Brain pericyte (primary cell): ENCODE data around the gene FOXP2.
"Not testable (repeated sequence)": the region's sequence is repeated elsewhere in the genome, so short reads cannot be mapped to it uniquely, and the experiment has no call there.

Experiments
- DNase-seq: peaks from one replicate; pipeline ENCODE4 v3.0.0-alpha.2; 2012; ENCODE audit warnings: low read depth, low spot score

Gene FOXP2

DNA sequence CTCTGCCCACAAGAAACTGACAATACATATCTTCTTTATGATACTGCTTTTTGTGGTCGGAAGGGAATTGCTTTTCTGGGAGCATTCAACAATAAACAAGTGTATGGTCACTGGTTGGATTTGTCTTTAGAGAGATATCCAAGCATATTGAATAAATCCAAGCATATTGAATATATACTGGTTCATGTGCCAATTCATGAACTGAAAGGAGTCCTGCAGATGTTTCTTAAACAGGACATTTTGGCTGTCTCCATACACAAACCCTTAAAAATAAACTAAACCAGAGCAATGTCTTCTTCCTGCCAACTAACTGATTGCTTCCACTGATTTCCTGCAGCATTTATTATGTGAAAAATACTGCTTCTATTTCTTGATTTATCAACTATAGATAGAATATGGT is 173.9 kb downstream of the FOXP2 start:
- DNase-seq, result no peak

DNA sequence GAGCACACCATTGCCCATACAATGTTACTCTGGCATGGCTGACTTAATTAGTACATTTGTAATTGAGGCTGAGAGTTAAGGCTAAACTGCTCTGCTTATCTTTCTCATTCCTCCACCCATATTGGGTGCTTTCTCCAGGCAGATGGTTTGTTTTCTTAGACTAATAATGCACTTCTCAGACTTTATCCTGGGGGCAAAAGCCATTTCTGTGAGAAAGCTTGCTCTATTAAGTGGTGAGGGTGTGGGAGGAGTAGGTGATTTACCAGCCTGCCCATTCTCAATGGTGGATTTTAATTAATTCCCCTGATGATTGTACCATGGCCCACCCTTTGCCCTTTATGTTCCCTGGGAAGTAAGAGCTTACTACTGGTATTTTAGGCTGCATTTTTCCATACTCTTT is 174.8 kb downstream of the FOXP2 start:
- no peak for DNase-seq

DNA sequence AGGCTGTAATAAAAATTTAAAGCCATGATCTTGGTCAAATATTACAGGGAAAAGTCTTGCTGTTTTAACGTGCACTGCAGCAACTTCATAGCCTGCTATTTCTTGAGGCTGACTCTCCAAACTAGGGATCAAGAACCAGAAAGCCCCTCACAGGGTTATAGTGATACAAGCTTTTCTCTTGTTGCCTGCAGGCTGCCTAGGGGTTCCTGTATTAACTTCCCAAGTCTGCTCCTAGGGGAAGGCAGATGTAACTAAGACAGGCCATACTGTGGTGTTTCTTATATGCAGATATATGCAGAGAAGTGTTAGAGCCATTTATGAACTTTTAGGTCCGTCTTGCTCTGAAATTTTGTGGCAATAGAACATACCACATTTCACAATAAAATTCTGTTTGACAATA is 175.7 kb downstream of the FOXP2 start:
- no peak for DNase-seq

DNA sequence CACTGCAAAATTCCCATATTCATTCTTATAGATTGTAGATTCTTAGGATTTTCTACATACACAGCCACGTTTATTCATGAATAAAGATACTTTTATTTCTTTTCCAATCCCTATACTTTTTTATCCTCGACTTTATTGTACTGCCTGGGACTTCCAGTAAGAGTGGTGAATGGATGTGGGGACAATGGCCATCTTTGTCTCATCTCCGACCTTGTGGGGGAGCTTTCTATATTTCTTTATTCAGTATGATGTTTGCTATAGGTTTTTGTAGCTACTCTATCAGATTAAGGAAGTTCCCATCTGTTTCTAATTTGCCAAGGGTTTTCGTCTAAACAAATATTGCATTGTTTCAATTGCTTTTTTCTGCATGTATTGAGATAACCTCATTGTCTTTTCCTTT is 184.3 kb downstream of the FOXP2 start:
- DNase-seq, result no peak

DNA sequence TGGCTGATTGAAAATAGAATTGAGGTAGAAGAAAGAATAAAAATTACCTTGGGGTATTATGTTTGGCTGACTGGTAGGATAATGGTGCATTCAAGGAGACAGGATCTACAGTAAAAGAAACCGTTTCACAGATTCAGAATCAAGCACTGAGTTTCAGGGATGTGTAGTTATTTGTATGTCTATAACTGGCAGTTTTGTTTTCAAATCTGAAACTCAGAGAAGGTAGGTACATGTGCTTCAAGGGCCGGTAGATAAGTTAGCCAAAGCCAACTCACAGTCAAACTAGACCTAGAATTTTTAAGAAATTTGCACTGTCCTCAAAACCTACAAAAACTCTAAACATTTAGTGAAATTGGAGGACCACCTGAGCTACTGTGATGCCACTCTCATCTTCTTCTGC is 191.5 kb downstream of the FOXP2 start:
- no peak for DNase-seq

DNA sequence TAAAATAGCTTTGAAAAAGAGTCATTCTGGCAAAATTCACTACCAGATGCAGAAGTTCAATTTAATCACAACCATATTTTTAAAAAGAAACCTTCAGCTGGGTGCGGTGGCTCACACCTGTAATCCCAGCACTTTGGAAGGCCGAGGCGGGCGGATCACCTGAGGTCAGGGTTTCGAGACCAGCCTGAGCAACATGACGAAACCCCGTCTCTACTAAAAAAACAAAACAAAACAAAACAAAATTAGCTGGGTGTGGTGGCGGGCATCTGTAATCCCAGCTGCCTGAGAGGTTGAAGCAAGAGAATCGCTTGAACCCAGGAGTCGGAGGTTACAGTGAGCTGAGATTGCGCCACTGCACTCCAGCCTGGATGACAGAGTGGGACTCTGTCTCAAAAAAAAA is 194.2 kb downstream of the FOXP2 start:
- not testable (repeated sequence) for DNase-seq

DNA sequence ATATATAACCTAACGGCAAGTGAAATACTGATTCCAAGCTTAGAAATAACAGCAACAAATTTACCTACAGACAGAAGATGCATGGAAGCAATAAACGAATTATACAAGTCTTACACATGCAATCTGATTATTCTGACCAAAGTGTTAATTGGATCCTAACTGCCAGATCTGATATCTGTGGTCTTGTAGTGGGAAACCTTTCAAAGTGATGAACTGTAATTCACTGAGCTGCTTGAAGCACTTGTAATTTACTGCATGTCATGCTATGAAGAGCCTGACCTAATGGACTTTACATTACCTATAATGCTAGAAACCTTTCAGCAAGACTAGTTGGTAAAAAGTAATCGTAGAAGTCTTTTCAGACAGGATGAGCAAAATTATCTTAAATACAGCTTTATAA is 205.6 kb downstream of the FOXP2 start:
- no peak for DNase-seq

DNA sequence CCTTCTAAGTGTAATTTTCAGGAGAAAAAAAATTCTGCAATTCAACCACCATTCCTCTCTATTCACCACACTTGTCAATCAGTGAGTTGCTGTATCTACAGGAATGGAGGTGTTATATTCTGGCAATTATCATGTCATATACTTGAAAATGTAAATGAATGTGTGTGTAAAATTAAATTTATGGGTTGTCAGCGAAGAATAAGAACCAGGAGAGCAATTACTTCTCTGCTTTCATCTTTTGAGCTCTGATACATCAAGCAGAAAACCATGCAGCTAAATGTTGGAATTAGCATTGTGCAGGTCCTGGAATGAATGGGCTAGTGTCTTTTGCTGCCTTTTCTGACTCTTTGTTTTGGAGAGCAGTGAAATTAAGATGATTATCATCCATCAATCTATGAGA is 207.6 kb downstream of the FOXP2 start:
- no peak for DNase-seq

DNA sequence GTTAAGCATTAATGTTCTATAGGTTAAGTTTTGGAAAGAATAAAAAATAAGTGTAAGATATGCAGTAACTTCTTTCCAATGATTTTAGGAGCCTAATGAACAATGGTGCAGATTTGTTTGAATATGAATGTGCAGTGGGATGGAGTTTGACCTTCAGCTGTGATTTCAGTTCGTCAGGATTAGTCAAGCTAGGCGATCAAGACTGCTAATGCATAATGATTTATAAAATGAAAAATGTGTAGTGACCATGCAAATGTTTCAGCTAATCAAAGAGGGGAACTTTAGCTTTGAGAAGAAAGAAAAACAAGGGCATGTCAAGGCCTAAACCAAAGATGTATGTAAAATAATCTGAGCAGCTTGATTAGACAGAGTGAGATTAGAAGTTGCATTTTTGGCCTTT is 208.5 kb downstream of the FOXP2 start:
- no peak for DNase-seq

DNA sequence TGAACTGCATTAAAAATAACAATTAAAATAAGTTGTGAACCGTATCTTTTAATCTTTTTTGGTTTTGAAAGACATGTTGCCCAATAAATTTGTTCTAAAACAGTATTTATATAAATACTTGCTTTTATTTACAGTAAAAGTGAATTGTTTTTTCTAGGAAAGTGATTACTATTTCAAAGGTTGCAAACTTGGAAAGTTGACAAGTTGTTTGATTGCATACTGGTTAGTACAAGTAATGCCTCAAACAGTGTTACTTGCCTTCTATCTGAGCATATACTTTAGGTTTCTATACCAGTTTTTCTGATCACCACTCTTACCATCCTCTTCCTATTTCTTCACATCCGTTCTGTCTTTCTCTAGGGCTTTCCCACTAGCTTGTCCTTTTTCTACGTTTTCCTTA is 212.6 kb downstream of the FOXP2 start:
- DNase-seq, result no peak

DNA sequence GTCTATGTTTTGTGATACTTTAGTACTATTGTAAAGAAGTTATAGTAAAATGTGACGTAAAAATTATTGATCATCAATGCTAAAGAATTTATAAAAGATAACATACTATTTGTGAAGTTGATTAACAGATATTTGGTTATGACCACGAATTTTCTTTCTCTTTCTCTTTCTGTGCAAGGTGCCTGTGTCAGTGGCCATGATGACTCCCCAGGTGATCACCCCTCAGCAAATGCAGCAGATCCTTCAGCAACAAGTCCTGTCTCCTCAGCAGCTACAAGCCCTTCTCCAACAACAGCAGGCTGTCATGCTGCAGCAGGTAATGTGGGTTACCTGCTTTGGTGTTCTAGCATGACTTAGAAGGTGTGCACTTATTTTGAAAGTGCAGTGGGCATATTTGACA is 213.7 kb downstream of the FOXP2 start:
- DNase-seq, result no peak

DNA sequence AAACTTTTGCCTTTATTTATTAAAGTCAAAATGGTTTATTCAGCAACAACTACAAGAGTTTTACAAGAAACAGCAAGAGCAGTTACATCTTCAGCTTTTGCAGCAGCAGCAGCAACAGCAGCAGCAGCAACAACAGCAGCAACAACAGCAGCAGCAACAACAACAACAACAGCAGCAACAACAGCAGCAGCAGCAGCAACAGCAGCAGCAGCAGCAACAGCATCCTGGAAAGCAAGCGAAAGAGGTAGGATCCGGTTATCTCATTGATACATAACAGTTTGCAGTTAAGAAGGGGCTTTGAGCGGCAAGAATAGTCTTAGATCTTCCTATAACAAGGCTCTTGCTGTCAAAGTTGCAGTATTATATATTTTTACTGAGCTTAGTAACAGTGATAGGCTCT is 215.1 kb downstream of the FOXP2 start:
- DNase-seq, result no peak

DNA sequence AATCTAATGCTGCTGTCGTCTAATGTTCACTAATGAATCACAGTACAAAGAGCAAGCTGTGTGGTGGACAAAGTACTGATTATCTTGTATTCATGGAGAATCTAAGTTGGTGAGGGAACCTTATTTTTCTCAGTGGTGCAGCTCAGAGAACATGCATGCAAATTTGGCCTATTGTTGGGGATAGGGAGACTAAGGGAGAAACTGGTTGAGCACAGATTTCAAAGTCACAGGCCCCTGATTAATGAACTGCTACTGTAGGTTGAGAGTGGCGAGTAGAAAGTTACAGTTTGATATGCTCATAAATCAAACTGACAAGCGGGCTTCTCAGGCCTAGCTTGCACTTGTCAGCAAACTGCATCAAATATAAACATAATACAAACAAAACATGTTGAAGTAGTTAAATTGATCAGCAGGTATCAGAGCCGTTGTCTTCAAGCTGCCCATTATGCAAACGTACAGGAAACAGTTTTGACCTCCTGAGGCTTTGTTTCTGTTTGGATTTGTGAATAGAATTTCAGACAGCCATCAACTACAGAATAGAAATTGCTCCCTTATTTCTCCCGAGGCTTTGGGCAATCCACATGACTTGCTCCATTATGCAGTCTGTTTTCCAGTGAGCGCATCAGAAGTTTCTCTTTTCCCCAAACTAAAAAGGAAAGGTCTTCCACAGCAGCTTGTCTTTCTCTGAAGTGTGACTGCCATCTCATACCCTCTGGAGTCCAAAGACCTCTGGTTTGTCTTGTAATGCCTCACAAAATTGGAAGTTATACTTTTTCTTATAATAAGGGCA is 215.8 kb downstream of the FOXP2 start:
- DNase-seq, result no peak

DNA sequence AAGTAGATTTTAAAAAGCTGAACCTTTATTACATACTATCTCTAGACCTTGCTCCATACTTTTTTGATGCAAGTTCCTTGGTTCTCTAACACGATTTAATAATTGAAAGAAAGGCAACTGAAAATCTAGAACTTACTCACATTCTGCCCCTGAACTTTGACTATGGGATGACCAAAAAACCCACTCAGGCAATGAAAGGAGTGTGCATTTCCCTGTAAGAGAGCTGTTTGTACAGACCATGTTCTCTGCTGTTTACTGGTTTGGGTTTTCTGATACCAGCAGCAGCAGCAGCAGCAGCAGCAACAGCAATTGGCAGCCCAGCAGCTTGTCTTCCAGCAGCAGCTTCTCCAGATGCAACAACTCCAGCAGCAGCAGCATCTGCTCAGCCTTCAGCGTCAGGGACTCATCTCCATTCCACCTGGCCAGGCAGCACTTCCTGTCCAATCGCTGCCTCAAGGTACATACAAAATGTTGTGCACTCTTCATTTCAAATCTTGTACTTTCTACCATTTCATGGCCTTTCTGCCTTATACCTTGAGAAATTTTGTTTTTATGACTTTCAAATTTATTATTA is 216.7 kb downstream of the FOXP2 start:
- DNase-seq, result no peak

DNA sequence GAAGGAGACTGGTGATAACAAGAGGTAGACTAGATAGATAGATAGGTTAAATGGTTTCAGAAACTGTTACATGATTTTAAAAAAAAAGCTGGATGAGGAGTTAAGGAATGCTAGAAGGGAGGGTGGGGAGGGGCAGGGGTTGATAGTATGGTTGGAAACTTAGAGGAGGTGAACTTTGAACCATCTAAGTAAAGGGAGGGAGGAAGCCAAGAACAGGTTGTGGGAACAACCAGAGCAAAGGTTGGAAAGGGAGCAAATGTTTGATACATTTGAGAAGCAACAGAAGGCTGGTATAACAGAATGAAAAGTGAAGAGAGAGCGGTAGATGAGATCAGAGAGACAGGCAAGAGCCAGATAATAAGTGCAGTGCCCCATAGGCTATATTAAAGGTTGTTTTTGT is 224.8 kb downstream of the FOXP2 start:
- no peak for DNase-seq

DNA sequence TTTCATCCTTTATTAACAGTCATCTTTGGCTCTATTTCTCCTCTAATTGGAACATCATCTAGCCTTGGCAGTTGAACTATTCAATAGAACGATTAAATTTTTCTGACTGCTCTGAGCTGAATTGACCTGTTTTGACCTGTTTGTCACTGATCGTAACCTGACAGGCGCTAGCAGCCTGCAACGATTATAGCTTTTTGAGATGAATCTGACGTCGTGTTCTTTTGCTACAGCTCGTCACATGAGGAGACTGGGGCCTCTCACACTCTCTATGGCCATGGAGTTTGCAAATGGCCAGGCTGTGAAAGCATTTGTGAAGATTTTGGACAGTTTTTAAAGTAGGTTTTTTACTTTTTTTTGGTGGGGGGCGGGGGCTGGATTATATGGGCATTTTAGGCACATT is 229.8 kb downstream of the FOXP2 start:
- no peak for DNase-seq

DNA sequence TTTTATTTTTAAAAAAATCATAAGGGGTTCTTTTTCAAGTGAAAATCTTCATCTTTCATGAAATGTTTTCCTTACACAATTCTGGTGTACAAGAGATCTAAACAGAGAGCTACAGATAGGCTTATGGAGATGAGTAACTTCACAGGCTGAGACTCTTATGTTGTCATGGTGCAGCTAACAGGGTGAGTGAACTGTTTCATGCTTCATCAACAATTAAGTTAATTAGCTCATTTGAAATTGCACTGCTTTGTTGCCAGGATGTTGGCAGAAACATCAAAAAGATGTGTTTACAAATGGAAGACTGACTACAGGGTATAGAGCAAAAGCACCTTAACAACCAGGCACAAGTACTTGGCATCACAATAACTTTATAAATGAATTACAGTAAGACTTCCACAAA is 230.8 kb downstream of the FOXP2 start:
- DNase-seq, result no peak

DNA sequence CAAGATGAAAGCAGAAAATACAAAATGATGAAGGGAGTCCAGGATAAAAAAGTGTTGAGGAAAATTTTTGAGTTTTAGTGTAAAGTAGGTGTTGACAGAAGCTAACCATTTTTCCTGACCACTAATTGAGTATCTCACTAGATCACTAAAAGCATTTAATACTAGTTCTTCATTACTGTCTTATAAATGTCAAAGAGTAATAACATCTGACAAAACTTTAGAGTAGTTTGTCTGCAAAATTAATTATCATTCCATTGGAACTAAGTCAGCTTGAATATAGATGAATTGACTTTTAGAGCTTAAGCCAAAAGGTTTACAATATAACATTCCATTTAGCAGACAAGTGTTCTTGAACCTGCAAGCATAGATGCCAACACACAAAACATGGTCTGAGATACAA is 232.9 kb downstream of the FOXP2 start:
- no peak for DNase-seq

DNA sequence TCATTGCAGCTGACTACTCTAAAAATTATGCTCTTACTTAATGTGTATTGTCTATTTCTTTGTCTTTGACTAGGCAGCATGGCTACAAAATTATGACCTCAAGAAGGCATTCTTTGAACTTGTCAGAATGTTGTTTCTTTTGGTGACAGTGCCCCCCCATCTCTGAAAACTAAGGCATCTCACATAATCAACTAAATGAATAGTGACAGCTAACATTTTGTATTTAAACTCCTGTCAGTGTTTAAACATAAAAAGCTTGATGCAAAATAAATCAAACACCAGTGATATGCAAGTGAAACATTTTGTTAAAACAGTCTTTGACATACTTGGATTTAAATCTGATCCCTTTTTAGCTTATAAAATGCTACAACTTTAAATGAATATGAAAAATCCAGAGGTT is 233.5 kb downstream of the FOXP2 start:
- no peak for DNase-seq

DNA sequence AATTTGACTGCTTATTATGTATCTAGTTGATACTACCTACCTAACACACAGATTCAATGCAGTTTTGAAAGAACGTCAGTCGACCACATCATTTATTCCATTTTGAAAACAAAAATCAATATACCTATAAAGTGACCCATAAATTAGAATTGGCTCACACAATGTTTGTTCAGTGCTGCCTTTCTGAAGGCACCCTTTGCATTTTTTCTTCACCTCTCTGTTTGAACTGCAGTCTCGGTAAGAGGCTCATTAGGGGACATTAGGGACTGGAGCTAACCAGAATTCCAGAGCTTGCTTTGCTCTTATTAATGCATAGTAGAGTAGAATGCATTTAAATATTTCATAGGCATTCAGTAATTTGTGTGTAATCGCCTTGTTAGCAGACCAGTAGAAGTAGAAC is 234.1 kb downstream of the FOXP2 start:
- no peak for DNase-seq

DNA sequence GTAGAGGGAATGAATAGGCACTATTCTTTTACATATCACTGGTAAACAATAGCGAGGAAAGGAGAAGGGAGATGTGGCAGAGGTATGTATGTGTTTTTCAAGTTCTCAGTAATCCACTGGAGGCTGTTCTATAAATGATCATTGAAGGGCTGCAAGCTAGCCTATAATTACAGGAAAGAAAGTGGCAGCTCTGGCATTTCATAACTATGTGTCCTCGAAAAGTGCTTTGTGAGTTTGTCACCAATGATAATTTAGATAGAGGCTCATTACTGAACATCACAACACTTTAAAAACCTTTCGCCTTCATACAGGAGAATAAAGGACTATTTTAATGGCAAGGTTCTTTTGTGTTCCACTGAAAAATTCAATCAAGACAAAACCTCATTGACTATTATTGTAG is 235.1 kb downstream of the FOXP2 start:
- no peak for DNase-seq

DNA sequence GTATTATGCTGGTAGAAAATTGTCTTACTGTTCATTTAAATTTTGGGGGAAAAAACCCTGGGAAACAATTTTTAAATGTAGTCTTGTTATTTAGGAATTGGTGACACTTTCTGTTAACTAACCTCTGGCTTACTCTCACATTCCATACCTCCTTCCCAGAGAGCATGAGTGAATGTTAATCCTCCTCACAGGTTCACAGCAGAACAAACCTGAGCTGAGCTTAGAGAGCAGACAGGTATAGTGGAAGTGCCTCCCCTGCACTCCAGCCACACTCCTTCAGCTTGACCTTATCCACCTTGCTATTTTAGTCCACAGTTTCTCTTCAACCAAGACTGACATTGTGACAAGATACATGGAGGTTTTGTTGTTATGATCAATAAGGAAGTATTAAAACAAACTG is 235.9 kb downstream of the FOXP2 start:
- DNase-seq, result no peak

DNA sequence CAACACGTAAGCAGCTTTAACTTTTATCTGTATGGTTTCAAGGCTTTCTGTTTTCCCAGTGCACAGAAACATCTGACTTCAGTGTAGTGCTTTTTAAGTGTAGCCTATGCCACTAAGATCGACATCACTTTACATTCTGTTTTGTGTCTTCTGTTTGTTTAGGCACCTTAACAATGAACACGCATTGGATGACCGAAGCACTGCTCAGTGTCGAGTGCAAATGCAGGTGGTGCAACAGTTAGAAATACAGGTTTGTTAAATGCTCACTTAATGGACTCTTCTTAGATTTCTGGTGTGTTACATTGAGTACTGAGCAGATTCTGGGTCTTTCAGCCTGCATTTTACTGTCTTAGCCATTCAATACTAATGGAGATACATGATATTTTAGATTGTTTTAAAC is 237.4 kb downstream of the FOXP2 start:
- no peak for DNase-seq
